Mesenchymal stem cell (in vitro differentiated cells and primary cell): ENCODE measurements around the gene BICC1.

Source experiments
- DNase-seq: peaks from one replicate; pipeline ENCODE4 v3.0.0-alpha.2; 2013
- H2AFZ ChIP-seq: one replicate; pipeline ENCODE4 v1.6.1; 2013; ENCODE audit warnings: low read depth, mild to moderate bottlenecking, control low read depth, inconsistent platforms, low read length, moderate library complexity
- H2AK5ac ChIP-seq: 2 replicates; pipeline ENCODE4 v1.6.1; 2013; ENCODE audit warnings: low read length, moderate library complexity, mild to moderate bottlenecking, inconsistent platforms; ENCODE audit not compliant: severe bottlenecking
- H2BK120ac ChIP-seq: one replicate; pipeline ENCODE4 v1.6.1; 2013; ENCODE audit warnings: low read depth, mild to moderate bottlenecking, inconsistent platforms, low read length, moderate library complexity
- H2BK12ac ChIP-seq, 2 experiments: one replicate each; pipeline ENCODE4 v1.6.1; 2013; ENCODE audit warnings: inconsistent platforms in 2 of 2, low read length in 2 of 2, mild to moderate bottlenecking in 2 of 2, moderate library complexity in 2 of 2, control low read depth in 1 of 2
- H2BK15ac ChIP-seq: one replicate; pipeline ENCODE4 v1.6.1; 2013; ENCODE audit warnings: mild to moderate bottlenecking, low read depth, inconsistent platforms; ENCODE audit not compliant: poor library complexity, severe bottlenecking
- H2BK5ac ChIP-seq: 2 replicates; pipeline ENCODE4 v1.6.1; 2013; ENCODE audit warnings: low read depth, mild to moderate bottlenecking, low read length, control low read depth, inconsistent platforms; ENCODE audit not compliant: poor library complexity, severe bottlenecking
- H3K14ac ChIP-seq, 2 experiments: one replicate each; pipeline ENCODE4 v1.6.1; 2013; ENCODE audit warnings: inconsistent platforms in 2 of 2, low read length in 2 of 2, control low read depth in 1 of 2, mild to moderate bottlenecking in 1 of 2, moderate library complexity in 1 of 2
- H3K18ac ChIP-seq, 2 experiments: one replicate each; pipeline ENCODE4 v1.6.1; 2013; ENCODE audit warnings: inconsistent platforms in 2 of 2, low read length in 2 of 2, control low read depth in 1 of 2, low read depth in 1 of 2, mild to moderate bottlenecking in 1 of 2
- H3K23ac ChIP-seq, 2 experiments: one replicate each; pipeline ENCODE4 v1.6.1; 2013; ENCODE audit warnings: inconsistent platforms in 2 of 2, low read length in 2 of 2, mild to moderate bottlenecking in 2 of 2, moderate library complexity in 2 of 2, control low read depth in 1 of 2
- H3K27ac ChIP-seq: 2 replicates; pipeline ENCODE4 v1.5.1; 2013; ENCODE audit warnings: mild to moderate bottlenecking, moderate library complexity, low read length, control low read depth, inconsistent platforms; ENCODE audit not compliant: poor library complexity, severe bottlenecking
- H3K27me3 ChIP-seq, 2 experiments: 2 replicates each; pipeline versions ENCODE4 v1.6.1 to v1.7.0; 2013; ENCODE audit warnings: low read length in 2 of 2, mild to moderate bottlenecking in 2 of 2, moderate library complexity in 2 of 2, control low read depth in 1 of 2, inconsistent platforms in 1 of 2; ENCODE audit not compliant: control insufficient read depth in 1 of 2, insufficient read depth in 1 of 2
- H3K36me3 ChIP-seq, 2 experiments: 2 replicates each; pipeline versions ENCODE4 v1.6.1 to v1.7.0; 2013; ENCODE audit warnings: low read length in 2 of 2, control low read depth in 1 of 2, inconsistent platforms in 1 of 2, low read depth in 1 of 2, mild to moderate bottlenecking in 1 of 2; ENCODE audit not compliant: insufficient read depth in 2 of 2, control insufficient read depth in 1 of 2
- H3K4ac ChIP-seq, 2 experiments: one replicate each; pipeline ENCODE4 v1.6.1; 2013; ENCODE audit warnings: inconsistent platforms in 2 of 2, low read length in 2 of 2, mild to moderate bottlenecking in 2 of 2, moderate library complexity in 2 of 2, control low read depth in 1 of 2, low read depth in 1 of 2
- H3K4me1 ChIP-seq: 2 replicates; pipeline ENCODE4 v1.6.1; 2013; ENCODE audit warnings: low read depth, low read length, control low read depth; ENCODE audit not compliant: control insufficient read depth, insufficient read depth
- H3K4me2 ChIP-seq: 2 replicates; pipeline ENCODE4 v1.6.1; 2013; ENCODE audit warnings: low read length, mild to moderate bottlenecking, inconsistent platforms; ENCODE audit not compliant: poor library complexity, severe bottlenecking
- H3K4me3 ChIP-seq, 2 experiments: 2 replicates each; pipeline versions ENCODE4 v1.5.1 to v1.7.0; 2013; ENCODE audit warnings: low read length in 2 of 2, mild to moderate bottlenecking in 2 of 2, control low read depth in 1 of 2, low read depth in 1 of 2; ENCODE audit not compliant: insufficient read depth in 1 of 2
- H3K79me1 ChIP-seq: replicated peaks from 2 replicates; pipeline ENCODE4 v1.6.1; 2013; ENCODE audit warnings: mild to moderate bottlenecking, control low read depth, low read length, inconsistent platforms; ENCODE audit not compliant: poor library complexity, severe bottlenecking
- H3K9ac ChIP-seq: 2 replicates; pipeline ENCODE4 v1.7.0; 2013; ENCODE audit warnings: mild to moderate bottlenecking, low read length, moderate library complexity
- H3K9me3 ChIP-seq: 2 replicates; pipeline ENCODE4 v1.7.0; 2013; ENCODE audit warnings: mild to moderate bottlenecking, low read length; ENCODE audit not compliant: control insufficient read depth
- H4K8ac ChIP-seq: one replicate; pipeline ENCODE4 v1.6.1; 2013; ENCODE audit warnings: inconsistent platforms, mild to moderate bottlenecking, low read length, moderate library complexity
- H4K91ac ChIP-seq: one replicate; pipeline ENCODE4 v1.6.1; 2013; ENCODE audit warnings: mild to moderate bottlenecking, low read length, inconsistent platforms
- WGBS: methylation state at CpG from one replicate; pipeline ENCODE4 v1.1.7; 2013; ENCODE audit warnings: mixed read lengths; 5-methylcytosine and 5-hydroxymethylcytosine counted together

Gene BICC1

GRCh38 chr10:58806323-58806722 lies 293.7 kb downstream of the BICC1 start:
- H2AK5ac ChIP-seq, result no peak overlapping the region
- H3K4ac ChIP-seq, result no peak overlapping the region
- H3K27me3 ChIP-seq, result no peaks in the 10 kb centered on the region
- no peak overlapping the region for H3K4me2 ChIP-seq
- no peak overlapping the region for H4K8ac ChIP-seq
- no peak overlapping the region for H3K14ac ChIP-seq
- H2AFZ ChIP-seq, result no peak overlapping the region
- 100% methylated on average over 1 of the region's 1 CpG for WGBS
- no peak overlapping the region for H2BK5ac ChIP-seq
- DNase-seq, result no peak
- no peak overlapping the region for H3K23ac ChIP-seq
- H3K9me3 ChIP-seq, result no peaks in the 10 kb centered on the region
- no peak overlapping the region for H2BK15ac ChIP-seq
- H2BK12ac ChIP-seq, result no peak overlapping the region
- no peak overlapping the region for H4K91ac ChIP-seq
- no peak overlapping the region for H3K18ac ChIP-seq
- H3K27ac ChIP-seq, result no peak overlapping the region
- H3K9ac ChIP-seq, result no peak overlapping the region
- peaks cover 16% of the 10 kb centered on the region for H3K79me1 ChIP-seq
- peaks cover 2% of the 10 kb centered on the region for H3K4me1 ChIP-seq
- no peak overlapping the region for H3K4me3 ChIP-seq
- H3K36me3 ChIP-seq, result peaks cover 26 to 90% of the 10 kb centered on the region in 2 experiments
- H2BK120ac ChIP-seq, result no peak overlapping the region

GRCh38 chr10:58806970-58807628 lies 294.4 kb downstream of the BICC1 start:
- no peak overlapping the region for H3K23ac ChIP-seq
- no peak overlapping the region for H3K4me2 ChIP-seq
- H3K79me1 ChIP-seq, result peaks cover 17% of the 10 kb centered on the region
- no peak for DNase-seq
- H4K8ac ChIP-seq, result no peak overlapping the region
- H3K14ac ChIP-seq, result no peak overlapping the region
- no peak overlapping the region for H3K27ac ChIP-seq
- no peak overlapping the region for H3K18ac ChIP-seq
- H3K36me3 ChIP-seq, result peaks cover 29 to 90% of the 10 kb centered on the region in 2 experiments
- no peak overlapping the region for H2BK12ac ChIP-seq
- no peak overlapping the region for H3K4ac ChIP-seq
- H3K4me1 ChIP-seq, result peaks cover 2% of the 10 kb centered on the region
- H2BK15ac ChIP-seq, result no peak overlapping the region
- no peaks in the 10 kb centered on the region for H3K27me3 ChIP-seq
- peak overlapping the region in 1 of 2 experiments; percentile 7 for H3K4me3 ChIP-seq
- H2AK5ac ChIP-seq, result no peak overlapping the region
- H3K9me3 ChIP-seq, result no peaks in the 10 kb centered on the region
- WGBS, result 92% methylated on average over 4 of the region's 4 CpGs
- peak overlapping the region; percentile 48 for H3K9ac ChIP-seq
- no peak overlapping the region for H4K91ac ChIP-seq
- H2BK5ac ChIP-seq, result no peak overlapping the region
- H2BK120ac ChIP-seq, result no peak overlapping the region
- H2AFZ ChIP-seq, result no peak overlapping the region

GRCh38 chr10:58807629-58808022 lies 295.0 kb downstream of the BICC1 start:
- Histone ChIP-seq H2BK120ac (no peak overlapping the region), H2BK15ac (no peak overlapping the region), H3K27me3 (no peaks in the 10 kb centered on the region), H3K4me3 (no peak overlapping the region), H3K4me1 (peaks cover 2% of the 10 kb centered on the region), H2AK5ac (no peak overlapping the region), H3K23ac (no peak overlapping the region), H2AFZ (no peak overlapping the region), H2BK5ac (no peak overlapping the region), H4K91ac (no peak overlapping the region), H3K36me3 (peaks cover 32 to 89% of the 10 kb centered on the region in 2 experiments), H3K9me3 (no peaks in the 10 kb centered on the region), H3K9ac (peak overlapping the region; percentile 49), H3K27ac (no peak overlapping the region), H4K8ac (no peak overlapping the region), H3K14ac (no peak overlapping the region), H3K18ac (no peak overlapping the region), H3K4me2 (no peak overlapping the region), H3K79me1 (peaks cover 19% of the 10 kb centered on the region), H2BK12ac (no peak overlapping the region), H3K4ac (no peak overlapping the region)
- DNase-seq, result no peak
- 67% methylated on average over 3 of the region's 4 CpGs for WGBS

GRCh38 chr10:58810751-58811150 lies 298.1 kb downstream of the BICC1 start:
- H3K14ac ChIP-seq, result no peak overlapping the region
- no peak overlapping the region for H4K91ac ChIP-seq
- no peak overlapping the region for H3K23ac ChIP-seq
- peaks cover 20% of the 10 kb centered on the region for H3K79me1 ChIP-seq
- no peak overlapping the region for H3K4ac ChIP-seq
- H3K18ac ChIP-seq, result no peak overlapping the region
- no peak overlapping the region for H2BK5ac ChIP-seq
- no peak overlapping the region for H2AFZ ChIP-seq
- no peaks in the 10 kb centered on the region for H3K9me3 ChIP-seq
- H3K36me3 ChIP-seq, result peaks cover 35 to 91% of the 10 kb centered on the region in 2 experiments
- H3K27ac ChIP-seq, result no peak overlapping the region
- H3K4me3 ChIP-seq, result no peak overlapping the region
- H2BK120ac ChIP-seq, result no peak overlapping the region
- no peak overlapping the region for H2BK15ac ChIP-seq
- no peak for DNase-seq
- no peak overlapping the region for H4K8ac ChIP-seq
- H2AK5ac ChIP-seq, result no peak overlapping the region
- no peak overlapping the region for H2BK12ac ChIP-seq
- WGBS, result 84% methylated on average over 2 of the region's 2 CpGs
- H3K9ac ChIP-seq, result no peak overlapping the region
- no peaks in the 10 kb centered on the region for H3K27me3 ChIP-seq
- no peak overlapping the region for H3K4me2 ChIP-seq
- no peaks in the 10 kb centered on the region for H3K4me1 ChIP-seq
